Measurements from ENCODE around the gene IQCF5. TPM values are rescaled to one million over a fixed set of nuclear protein-coding genes. Genes with fewer than 3 reads are reported as not detected.

Gene IQCF5
- total and polyA plus RNA-seq, 2 donors (not counting 1 experiment from before 2014, with no cell fraction given) = not detected

DNA sequence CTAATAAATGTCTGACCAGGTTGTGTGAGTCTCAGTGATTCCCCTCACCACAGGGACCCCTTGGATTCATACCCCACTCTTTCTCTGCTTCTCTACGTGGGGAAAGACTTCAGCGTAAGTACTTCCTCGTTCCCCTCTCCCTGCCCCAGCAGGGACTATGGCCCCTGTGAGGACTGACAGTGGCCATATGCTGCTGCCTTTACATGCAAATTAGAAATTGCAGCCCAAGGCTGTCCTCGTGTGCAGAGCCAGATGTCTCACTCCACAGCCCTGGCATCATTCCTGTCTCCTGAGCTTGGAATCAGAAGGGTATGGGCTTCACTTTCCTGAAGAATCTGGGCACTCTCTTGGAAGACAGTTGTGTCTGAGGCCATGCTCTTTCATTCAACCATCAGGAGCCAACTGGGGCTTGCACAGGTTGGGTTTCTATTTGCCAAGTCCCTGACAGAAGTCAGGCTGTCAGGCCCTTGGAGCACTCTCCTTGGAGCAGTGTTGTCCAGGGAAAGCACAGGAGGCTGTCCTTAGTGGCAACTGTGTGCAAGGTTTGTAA, 44.5 kb downstream of the IQCF5 start:
- ATAC-seq (ENCODE audit: low read depth) = no peak
- no peak overlapping the region for H3K4me2 ChIP-seq (replicated peaks; ENCODE audit: low read depth, low read length, poor library complexity, severe bottlenecking)
- H3K79me2 ChIP-seq (ENCODE audit: control insufficient read depth, insufficient read depth, low read length) = no peaks in the 10 kb centered on the region
- H2AFZ ChIP-seq (ENCODE audit: insufficient read depth, low read depth, low read length, poor library complexity, severe bottlenecking) = no peak overlapping the region
- no peaks in the 10 kb centered on the region for H3K4me1 ChIP-seq (ENCODE audit: control insufficient read depth in 2 of 2, insufficient read depth in 2 of 2, low read length in 2 of 2)
- H3K36me3 ChIP-seq (replicated peaks in 1 of 2; ENCODE audit: control extremely low read depth in 1 of 2, control insufficient read depth in 1 of 2, extremely low read depth in 1 of 2, insufficient read depth in 2 of 2, low read length in 1 of 2) = no peaks in the 10 kb centered on the region
- H3K4me1 Mint-ChIP-seq = no peaks in the 10 kb centered on the region
- H3K27me3 Mint-ChIP-seq = peaks cover 28% of the 10 kb centered on the region
- no peak overlapping the region for H3K27ac ChIP-seq (ENCODE audit: low read length in 2 of 2)
- H3K9me3 ChIP-seq (ENCODE audit: control extremely low read depth in 1 of 3, control insufficient read depth in 2 of 3, insufficient read depth in 1 of 3, low read length in 2 of 3) = peaks cover 0 to 7% (median 5%) of the 10 kb centered on the region in 3 donors
- no peak for TF ChIP-seq EZH2 (IDR thresholded peaks at IDR 0.05; ENCODE audit: borderline replicate concordance, insufficient read depth, low read depth, low read length, poor library complexity, severe bottlenecking)
- TF ChIP-seq, protein P1, sequence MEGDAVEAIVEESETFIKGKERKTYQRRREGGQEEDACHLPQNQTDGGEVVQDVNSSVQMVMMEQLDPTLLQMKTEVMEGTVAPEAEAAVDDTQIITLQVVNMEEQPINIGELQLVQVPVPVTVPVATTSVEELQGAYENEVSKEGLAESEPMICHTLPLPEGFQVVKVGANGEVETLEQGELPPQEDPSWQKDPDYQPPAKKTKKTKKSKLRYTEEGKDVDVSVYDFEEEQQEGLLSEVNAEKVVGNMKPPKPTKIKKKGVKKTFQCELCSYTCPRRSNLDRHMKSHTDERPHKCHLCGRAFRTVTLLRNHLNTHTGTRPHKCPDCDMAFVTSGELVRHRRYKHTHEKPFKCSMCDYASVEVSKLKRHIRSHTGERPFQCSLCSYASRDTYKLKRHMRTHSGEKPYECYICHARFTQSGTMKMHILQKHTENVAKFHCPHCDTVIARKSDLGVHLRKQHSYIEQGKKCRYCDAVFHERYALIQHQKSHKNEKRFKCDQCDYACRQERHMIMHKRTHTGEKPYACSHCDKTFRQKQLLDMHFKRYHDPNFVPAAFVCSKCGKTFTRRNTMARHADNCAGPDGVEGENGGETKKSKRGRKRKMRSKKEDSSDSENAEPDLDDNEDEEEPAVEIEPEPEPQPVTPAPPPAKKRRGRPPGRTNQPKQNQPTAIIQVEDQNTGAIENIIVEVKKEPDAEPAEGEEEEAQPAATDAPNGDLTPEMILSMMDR (IDR thresholded peaks at IDR 0.05) = no peak
- intact Hi-C loops (cut with micrococcal nuclease) = no loop called here
- POLR2A ChIA-PET = no interaction called here
- H3K9me3 Mint-ChIP-seq (ENCODE audit: insufficient read depth) = peaks cover 4% of the 10 kb centered on the region
- CTCF ChIA-PET = no interaction called here
- H4K20me1 ChIP-seq (ENCODE audit: control insufficient read depth, insufficient read depth, low read length, poor library complexity, severe bottlenecking) = no peaks in the 10 kb centered on the region
- 47% methylated on average over 4 of the region's 4 CpGs for WGBS (ENCODE audit: insufficient coverage)
- no peak overlapping the region for H3K4me3 Mint-ChIP-seq
- peaks cover 0 to 7% (median 0%) of the 10 kb centered on the region in 4 experiments for H3K27me3 ChIP-seq (replicated peaks in 1 of 4; ENCODE audit: control extremely low read depth in 1 of 4, control insufficient read depth in 3 of 4, insufficient read depth in 4 of 4, low read length in 3 of 4)
- no peak for DNase-seq
- no peak overlapping the region for H3K9ac ChIP-seq (ENCODE audit: low read length)
- no peak overlapping the region for H3K4me3 ChIP-seq (ENCODE audit: control extremely low read depth in 1 of 5, extremely low read depth in 1 of 5, insufficient read depth in 1 of 5, low read depth in 2 of 5, low read length in 4 of 5)
- no peak overlapping the region for H3K27ac Mint-ChIP-seq

DNA sequence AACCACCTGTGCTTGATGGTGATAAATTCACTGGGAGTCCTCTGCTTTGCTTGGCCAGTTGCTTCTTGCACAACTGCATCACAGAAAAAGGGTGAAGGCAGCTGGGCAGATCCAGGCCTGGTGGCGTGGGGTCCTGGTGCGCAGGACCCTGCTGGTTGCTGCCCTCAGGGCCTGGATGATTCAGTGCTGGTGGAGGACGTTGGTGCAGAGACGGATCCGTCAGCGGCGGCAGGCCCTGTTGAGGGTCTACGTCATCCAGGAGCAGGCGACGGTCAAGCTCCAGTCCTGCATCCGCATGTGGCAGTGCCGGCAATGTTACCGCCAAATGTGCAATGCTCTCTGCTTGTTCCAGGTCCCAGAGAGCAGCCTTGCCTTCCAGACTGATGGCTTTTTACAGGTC, 45.1 kb downstream of the IQCF5 start:
- ATAC-seq (ENCODE audit: low read depth) = no peak
- CTCF ChIA-PET = no interaction called here
- Histone ChIP-seq H3K36me3 (replicated peaks in 1 of 2; ENCODE audit: control extremely low read depth in 1 of 2, control insufficient read depth in 1 of 2, extremely low read depth in 1 of 2, insufficient read depth in 2 of 2, low read length in 1 of 2) (no peaks in the 10 kb centered on the region), H3K27ac (ENCODE audit: low read length in 2 of 2) (no peak overlapping the region), H4K20me1 (ENCODE audit: control insufficient read depth, insufficient read depth, low read length, poor library complexity, severe bottlenecking) (no peaks in the 10 kb centered on the region), H3K4me2 (replicated peaks; ENCODE audit: low read depth, low read length, poor library complexity, severe bottlenecking) (no peak overlapping the region), H3K79me2 (ENCODE audit: control insufficient read depth, insufficient read depth, low read length) (no peaks in the 10 kb centered on the region), H3K4me3 (ENCODE audit: control extremely low read depth in 1 of 5, extremely low read depth in 1 of 5, insufficient read depth in 1 of 5, low read depth in 2 of 5, low read length in 4 of 5) (no peak overlapping the region), H3K9me3 (ENCODE audit: control extremely low read depth in 1 of 3, control insufficient read depth in 2 of 3, insufficient read depth in 1 of 3, low read length in 2 of 3) (peaks cover 0 to 7% (median 5%) of the 10 kb centered on the region in 3 donors), H2AFZ (ENCODE audit: insufficient read depth, low read depth, low read length, poor library complexity, severe bottlenecking) (no peak overlapping the region), H3K4me1 (ENCODE audit: control insufficient read depth in 2 of 2, insufficient read depth in 2 of 2, low read length in 2 of 2) (no peaks in the 10 kb centered on the region), H3K27me3 (replicated peaks in 1 of 4; ENCODE audit: control extremely low read depth in 1 of 4, control insufficient read depth in 3 of 4, insufficient read depth in 4 of 4, low read length in 3 of 4) (peaks cover 0 to 7% (median 0%) of the 10 kb centered on the region in 4 experiments), H3K9ac (ENCODE audit: low read length) (no peak overlapping the region)
- DNase-seq = no peak
- Mint-ChIP-seq H3K9me3 (ENCODE audit: insufficient read depth) (peaks cover 4% of the 10 kb centered on the region), H3K4me1 (no peaks in the 10 kb centered on the region), H3K27me3 (peaks cover 33% of the 10 kb centered on the region), H3K4me3 (no peak overlapping the region), H3K27ac (no peak overlapping the region)
- POLR2A ChIA-PET = no interaction called here
- intact Hi-C loops (cut with micrococcal nuclease) = no loop called here
- TF ChIP-seq, protein P1 (IDR thresholded peaks at IDR 0.05) = no peak
- TF ChIP-seq EZH2 (IDR thresholded peaks at IDR 0.05; ENCODE audit: borderline replicate concordance, insufficient read depth, low read depth, low read length, poor library complexity, severe bottlenecking) = no peak
- 95% methylated on average over 13 of the region's 13 CpGs for WGBS (ENCODE audit: insufficient coverage)

Data from B cell (primary cell).